CD4-positive, alpha-beta T cell treated with Interleukin-15 for 1 hour (primary cell): Measurements from ENCODE around the gene PDE4D.

ENCODE experiments used
- DNase-seq: peaks from one replicate; pipeline ENCODE4 v3.0.0-alpha.2; 2020

Gene PDE4D

DNA sequence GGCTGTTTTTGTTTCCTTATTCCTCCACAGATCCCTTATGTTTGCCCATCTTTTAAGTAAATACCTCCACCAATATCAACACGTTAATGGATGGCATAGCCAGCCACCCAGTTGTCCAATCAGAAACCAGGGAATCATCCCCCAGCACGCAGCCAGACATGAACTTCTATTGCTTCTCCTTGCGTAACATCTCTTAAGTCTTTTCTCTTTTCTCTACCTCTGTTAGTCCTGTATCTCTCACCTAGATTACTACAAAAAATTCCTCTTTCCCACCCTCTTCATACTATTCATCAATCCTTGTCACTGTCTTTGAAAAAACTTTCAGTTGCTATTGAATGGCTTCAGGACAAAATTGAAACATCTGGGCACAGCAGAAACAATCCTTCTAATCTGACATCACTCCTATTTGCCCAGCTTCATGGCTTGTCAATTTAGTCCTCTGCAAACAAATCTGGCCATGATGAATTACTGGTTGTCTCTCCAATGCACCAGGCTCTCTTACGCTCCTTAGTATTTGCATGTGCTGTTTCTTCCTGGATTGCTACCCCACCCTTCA, 961.4 kb downstream of the PDE4D start:
- no peak for DNase-seq

GRCh38 chr5:58930520-58930919, 963.0 kb downstream of the PDE4D start:
- DNase-seq: no peak

- DNase-seq: no peak
Measured at GRCh38 chr5:58929726-58930125, 963.8 kb downstream of the PDE4D start.

GRCh38 chr5:58927938-58928337, 965.6 kb downstream of the PDE4D start:
- no peak for DNase-seq

DNA sequence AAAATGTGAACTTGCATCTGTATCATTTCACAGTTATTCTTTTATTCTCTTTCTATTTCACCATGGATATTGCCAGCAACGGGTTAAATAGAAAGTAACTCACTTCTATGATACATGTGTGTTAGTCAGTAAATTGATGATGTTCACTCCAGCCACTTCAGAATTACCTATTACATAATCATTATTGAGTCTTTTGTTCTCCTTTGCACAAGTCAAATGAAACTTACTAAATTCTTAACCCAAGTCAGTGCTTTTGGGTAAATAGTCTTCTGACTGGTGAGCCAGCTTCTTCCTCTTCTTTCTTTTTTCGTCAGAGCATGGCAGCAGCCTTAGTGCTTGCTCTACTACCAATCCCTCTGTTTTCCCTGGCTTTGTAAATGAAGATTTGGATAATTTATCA, 966.3 kb downstream of the PDE4D start:
- no peak for DNase-seq

DNA sequence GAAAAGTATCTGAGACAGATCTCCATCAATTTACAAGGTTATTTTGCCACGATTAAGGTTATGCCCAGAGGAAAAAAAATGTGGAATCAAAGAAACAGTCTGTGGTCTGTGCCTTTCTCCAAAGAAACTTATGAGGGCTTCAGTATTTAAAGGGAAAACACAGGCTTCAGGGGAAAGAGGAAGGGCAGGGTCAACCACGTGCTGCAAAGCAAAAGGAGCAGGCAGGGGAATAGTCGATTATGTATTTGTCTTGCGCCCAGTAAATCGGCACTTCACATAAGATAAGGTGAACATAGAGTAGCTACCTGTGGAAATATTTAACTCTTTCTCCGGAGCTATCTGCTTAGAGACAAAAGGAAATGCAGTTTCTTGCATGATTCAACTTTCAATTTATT, 967.0 kb downstream of the PDE4D start:
- DNase-seq: no peak

DNA sequence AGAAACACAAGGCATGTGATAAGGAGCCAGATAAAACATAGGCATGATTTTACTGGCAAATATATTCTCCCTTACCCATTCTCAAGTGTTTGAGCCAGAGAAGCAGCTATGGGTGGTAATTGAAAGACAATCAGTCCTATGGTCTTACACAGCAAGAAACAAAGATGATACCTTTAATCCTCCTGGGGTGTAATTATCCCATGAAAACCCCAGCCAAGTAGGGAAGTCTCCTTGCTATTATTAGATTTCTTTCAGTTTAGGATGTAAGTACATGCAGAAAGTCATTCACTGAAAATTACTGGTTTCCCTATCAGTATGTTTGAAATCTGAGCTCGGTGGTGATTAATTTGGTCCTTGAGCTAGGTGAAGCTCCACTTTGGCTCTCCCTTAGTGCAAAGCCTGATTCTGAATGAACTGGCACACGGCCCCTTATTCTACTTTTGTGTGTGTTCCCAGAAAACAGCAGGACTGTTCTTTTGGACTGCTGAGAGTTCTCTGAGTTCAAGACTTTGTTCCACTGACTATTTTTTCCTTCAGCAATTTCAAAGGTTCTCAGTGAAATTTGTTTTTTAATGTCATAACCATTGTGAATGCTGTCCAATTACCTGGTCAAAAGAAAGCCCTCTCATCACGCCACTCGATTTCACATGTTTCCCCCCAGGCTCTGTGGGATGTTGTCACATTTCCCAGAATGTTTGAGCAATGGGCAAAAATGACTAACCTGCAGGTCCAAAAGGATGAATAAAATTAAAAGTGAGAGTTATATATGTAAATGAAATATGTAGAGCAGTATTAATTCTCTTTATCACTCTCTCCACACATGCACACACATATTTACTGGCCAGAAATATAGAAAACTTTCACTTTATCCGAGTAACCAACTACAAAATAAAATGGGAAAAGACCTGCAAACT, 967.6 kb downstream of the PDE4D start:
- DNase-seq: no peak

DNA sequence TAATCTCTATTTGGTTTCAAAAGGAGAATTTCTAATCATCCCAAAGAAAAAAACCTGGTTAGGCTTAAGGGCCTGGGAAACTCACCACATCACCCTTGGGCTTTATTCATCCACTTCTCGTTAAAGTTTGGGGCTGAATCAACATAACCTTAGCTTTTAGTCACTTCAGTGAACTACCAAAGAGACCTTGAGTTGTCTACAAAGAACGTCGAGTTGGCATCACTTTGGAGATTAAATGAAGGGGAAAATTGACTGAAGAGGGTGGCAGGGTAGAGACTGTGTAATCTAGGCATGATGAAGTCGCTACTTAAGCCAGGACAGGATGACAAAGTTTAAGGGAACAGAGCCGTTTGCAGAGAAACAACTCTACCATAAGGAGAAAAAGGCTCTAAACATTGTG, 969.2 kb downstream of the PDE4D start:
- DNase-seq: no peak

GRCh38 chr5:58923355-58923754, 970.2 kb downstream of the PDE4D start:
- no peak for DNase-seq

- no peak for DNase-seq
Measured at GRCh38 chr5:58922461-58923171, 970.9 kb downstream of the PDE4D start.

DNA sequence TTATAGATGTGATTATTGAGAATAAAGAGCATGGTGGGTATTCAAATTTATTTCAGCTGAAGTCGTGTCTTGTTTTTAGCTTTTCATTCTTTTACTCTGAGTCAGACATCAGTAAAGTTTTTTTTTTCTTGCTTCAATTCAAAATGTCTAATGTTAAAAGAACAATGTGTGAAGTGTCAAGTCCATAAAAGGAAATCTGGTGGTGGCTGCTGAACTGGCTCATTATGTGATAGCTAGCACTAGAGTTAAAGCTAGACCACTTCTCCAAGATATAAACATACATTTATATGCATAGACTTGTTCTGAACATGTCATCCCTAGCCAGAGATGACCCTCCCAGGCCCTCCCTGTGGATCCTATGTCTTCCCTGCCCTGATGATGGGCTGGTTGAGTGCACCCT, 972.4 kb downstream of the PDE4D start:
- no peak for DNase-seq

- no peak for DNase-seq
Measured at GRCh38 chr5:58919833-58920232, 973.7 kb downstream of the PDE4D start.
